Gastroesophageal sphincter (tissue), 4 donors: ENCODE results near the gene GRIK2. TPM values are rescaled to one million over a fixed set of nuclear protein-coding genes. Genes with fewer than 3 reads are reported as not detected.

Experiments used
- ATAC-seq: fragments of 150-250 bp; one replicate; pipeline ENCODE4 v1.9.1; 2016; ENCODE audit warnings: mild to moderate bottlenecking, moderate library complexity
- H3K27ac ChIP-seq, 4 donors: fragments of 200-600 bp; sonication (generic) in 3 of 4; 1 replicate in 3 of 4; 2 replicates in 1 of 4; pipeline ENCODE4 v1.5.1; 2016 to 2019
- H3K27me3 ChIP-seq: fragments of 200-600 bp; sonication (generic); one replicate; pipeline ENCODE4 v1.5.1; 2019
- H3K36me3 ChIP-seq, 2 donors: fragments of 200-600 bp; sonication (generic); one replicate each; pipeline ENCODE4 v1.5.1; 2019; ENCODE audit warnings: control low read depth in 1 of 2
- H3K4me1 ChIP-seq, 3 donors: fragments of 200-600 bp; sonication (generic); 1 replicate in 2 of 3; 2 replicates in 1 of 3; pipeline ENCODE4 v1.5.1; 2016 to 2019; ENCODE audit warnings: control low read depth in 2 of 3
- H3K4me3 ChIP-seq, 2 donors: fragments of 200-600 bp; sonication (generic); one replicate each; pipeline ENCODE4 v1.5.1; 2019; ENCODE audit warnings: mild to moderate bottlenecking in 1 of 2, moderate library complexity in 1 of 2
- H3K9me3 ChIP-seq, 3 donors: fragments of 200-600 bp; sonication (generic); one replicate each; pipeline ENCODE4 v1.5.1; 2017 to 2019; ENCODE audit warnings: control low read depth in 2 of 3
- EP300 ChIP-seq: sonication (generic); formaldehyde crosslinking; IDR thresholded peaks from one replicate; pipeline ENCODE4 v1.6.1; 2017; ENCODE audit warnings: antibody characterized with exemption, mild to moderate bottlenecking
- POLR2A ChIP-seq, 2 donors: fragments of 450-650 bp; IDR thresholded peaks; one replicate each; pipeline ENCODE4 v1.6.1; 2017; ENCODE audit warnings: antibody characterized with exemption in 2 of 2, mild to moderate bottlenecking in 2 of 2, moderate library complexity in 1 of 2
- POLR2AphosphoS5 ChIP-seq: sonication (generic); formaldehyde crosslinking; IDR thresholded peaks from one replicate; pipeline ENCODE4 v1.6.1; 2017; ENCODE audit warnings: antibody characterized with exemption
- WGBS, 2 donors: methylation state at CpG; one replicate each; pipeline ENCODE4 v1.1.5; 2018; ENCODE audit warnings: low coverage in 1 of 2; 5-methylcytosine and 5-hydroxymethylcytosine counted together
- total RNA-seq, 4 donors: library from RNA; depleted of rRNA; stranded (reverse); fragments of >200 nt; gene quantifications; one replicate each; pipeline ENCODE4 v1.1.0, GENCODE V29; 2016
- TF ChIP-seq, protein P1 (sequence below), 4 experiments: fragments of 200-600 bp in 2 of 4; fragments of 450-650 bp in 2 of 4; sonication (generic) in 1 of 4; IDR thresholded peaks; one replicate each; pipeline ENCODE4 v1.5.1; 2017 to 2019; ENCODE audit warnings: antibody characterized with exemption in 4 of 4, mild to moderate bottlenecking in 2 of 4, moderate library complexity in 2 of 4

GRIK2 gene
- total RNA-seq, 4 donors from 2014 or later: 0.82 to 2.2 (median 1.0) TPM

- Histone ChIP-seq H3K9me3 (no peaks in the 10 kb centered on the region), H3K4me3 (no peak overlapping the region), H3K27me3 (no peaks in the 10 kb centered on the region), H3K36me3 (no peaks in the 10 kb centered on the region), H3K4me1 (no peaks in the 10 kb centered on the region), H3K27ac (no peak overlapping the region)
- no peak for ATAC-seq
- TF ChIP-seq POLR2AphosphoS5 (no peak), EP300 (no peak)
- TF ChIP-seq, protein P1, sequence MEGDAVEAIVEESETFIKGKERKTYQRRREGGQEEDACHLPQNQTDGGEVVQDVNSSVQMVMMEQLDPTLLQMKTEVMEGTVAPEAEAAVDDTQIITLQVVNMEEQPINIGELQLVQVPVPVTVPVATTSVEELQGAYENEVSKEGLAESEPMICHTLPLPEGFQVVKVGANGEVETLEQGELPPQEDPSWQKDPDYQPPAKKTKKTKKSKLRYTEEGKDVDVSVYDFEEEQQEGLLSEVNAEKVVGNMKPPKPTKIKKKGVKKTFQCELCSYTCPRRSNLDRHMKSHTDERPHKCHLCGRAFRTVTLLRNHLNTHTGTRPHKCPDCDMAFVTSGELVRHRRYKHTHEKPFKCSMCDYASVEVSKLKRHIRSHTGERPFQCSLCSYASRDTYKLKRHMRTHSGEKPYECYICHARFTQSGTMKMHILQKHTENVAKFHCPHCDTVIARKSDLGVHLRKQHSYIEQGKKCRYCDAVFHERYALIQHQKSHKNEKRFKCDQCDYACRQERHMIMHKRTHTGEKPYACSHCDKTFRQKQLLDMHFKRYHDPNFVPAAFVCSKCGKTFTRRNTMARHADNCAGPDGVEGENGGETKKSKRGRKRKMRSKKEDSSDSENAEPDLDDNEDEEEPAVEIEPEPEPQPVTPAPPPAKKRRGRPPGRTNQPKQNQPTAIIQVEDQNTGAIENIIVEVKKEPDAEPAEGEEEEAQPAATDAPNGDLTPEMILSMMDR (IDR thresholded peaks at IDR 0.05): no peak
These were observed 312.4 kb downstream of the GRIK2 start for GRCh38 chr6:101705866-101706265.

- H3K4me1 ChIP-seq: no peaks in the 10 kb centered on the region
- H3K4me3 ChIP-seq: no peak overlapping the region
- WGBS, 2 donors: 60 to 80% methylated on average over 1 of the region's 1 CpG
- no peaks in the 10 kb centered on the region for H3K9me3 ChIP-seq
- no peaks in the 10 kb centered on the region for H3K36me3 ChIP-seq
- no peak for TF ChIP-seq POLR2AphosphoS5
- no peak for ATAC-seq
- no peaks in the 10 kb centered on the region for H3K27me3 ChIP-seq
- H3K27ac ChIP-seq: no peak overlapping the region
These were observed 313.1 kb downstream of the GRIK2 start for GRCh38 chr6:101706576-101706975.

GRCh38 chr6:101711518-101711917, 318.0 kb downstream of the GRIK2 start:
- 79 to 82% methylated on average over 1 of the region's 1 CpG for WGBS, 2 donors
- H3K4me1 ChIP-seq: no peaks in the 10 kb centered on the region
- no peak for ATAC-seq

GRCh38 chr6:101716387-101716786, 322.9 kb downstream of the GRIK2 start:
- ATAC-seq: no peak
- no peaks in the 10 kb centered on the region for H3K9me3 ChIP-seq
- no peak overlapping the region for H3K4me3 ChIP-seq
- WGBS, 2 donors: 77 to 78% methylated on average over 1 of the region's 1 CpG
- H3K36me3 ChIP-seq: no peaks in the 10 kb centered on the region
- no peaks in the 10 kb centered on the region for H3K27me3 ChIP-seq
- H3K27ac ChIP-seq: no peak overlapping the region
- no peak for TF ChIP-seq EP300
- no peak for TF ChIP-seq POLR2AphosphoS5
- TF ChIP-seq, protein P1 (IDR thresholded peaks at IDR 0.05): no peak
- no peak for TF ChIP-seq POLR2A (IDR thresholded peaks at IDR 0.05)
- no peaks in the 10 kb centered on the region for H3K4me1 ChIP-seq

More at GRCh38 chr6:101711518-101711917, 318.0 kb downstream of the GRIK2 start:
- Histone ChIP-seq H3K27me3 (no peaks in the 10 kb centered on the region), H3K9me3 (no peaks in the 10 kb centered on the region), H3K4me3 (no peak overlapping the region), H3K36me3 (no peaks in the 10 kb centered on the region), H3K27ac (no peak overlapping the region)
- TF ChIP-seq POLR2AphosphoS5 (no peak), EP300 (no peak), POLR2A (IDR thresholded peaks at IDR 0.05) (no peak)
- TF ChIP-seq, protein P1 (IDR thresholded peaks at IDR 0.05): no peak

- H3K36me3 ChIP-seq: no peaks in the 10 kb centered on the region
- H3K27me3 ChIP-seq: no peaks in the 10 kb centered on the region
- ATAC-seq: no peak
- H3K9me3 ChIP-seq: no peaks in the 10 kb centered on the region
- no peaks in the 10 kb centered on the region for H3K4me1 ChIP-seq
- H3K27ac ChIP-seq: no peak overlapping the region
- TF ChIP-seq, protein P1 (IDR thresholded peaks at IDR 0.05): no peak
- TF ChIP-seq POLR2AphosphoS5: no peak
- no peak for TF ChIP-seq POLR2A (IDR thresholded peaks at IDR 0.05)
- TF ChIP-seq EP300: no peak
- no peak overlapping the region for H3K4me3 ChIP-seq
These were observed 323.3 kb downstream of the GRIK2 start for GRCh38 chr6:101716810-101717209.

DNA sequence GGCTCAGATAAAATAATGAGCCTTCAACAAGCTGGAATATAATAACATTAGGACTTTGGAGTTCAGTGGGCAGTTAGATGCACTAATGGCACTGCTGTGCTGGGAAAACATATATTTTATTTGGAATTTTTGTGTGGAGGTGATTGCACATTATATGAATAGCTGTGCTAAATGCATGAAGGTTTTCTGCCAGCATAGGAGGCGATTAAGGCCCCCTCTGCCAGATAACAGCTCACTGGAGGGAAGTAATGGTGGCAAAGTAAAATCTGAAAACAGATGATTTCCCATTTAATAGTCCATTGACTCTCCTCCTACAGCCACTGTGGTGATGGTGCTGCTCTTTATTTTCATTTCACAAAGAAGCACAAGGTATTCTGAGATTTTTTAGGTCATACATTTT, 326.0 kb downstream of the GRIK2 start:
- Histone ChIP-seq H3K4me3 (no peak overlapping the region), H3K4me1 (peaks cover 0 to 6% (median 0%) of the 10 kb centered on the region in 3 donors), H3K9me3 (no peaks in the 10 kb centered on the region), H3K27ac (no peak overlapping the region), H3K27me3 (no peaks in the 10 kb centered on the region), H3K36me3 (no peaks in the 10 kb centered on the region)
- 57 to 80% methylated on average over 1 of the region's 1 CpG for WGBS, 2 donors
- ATAC-seq: no peak
- TF ChIP-seq POLR2AphosphoS5 (no peak), POLR2A (IDR thresholded peaks at IDR 0.05) (no peak)
